ENCODE measurements around the gene SLC4A8.

SLC4A8 gene

DNA sequence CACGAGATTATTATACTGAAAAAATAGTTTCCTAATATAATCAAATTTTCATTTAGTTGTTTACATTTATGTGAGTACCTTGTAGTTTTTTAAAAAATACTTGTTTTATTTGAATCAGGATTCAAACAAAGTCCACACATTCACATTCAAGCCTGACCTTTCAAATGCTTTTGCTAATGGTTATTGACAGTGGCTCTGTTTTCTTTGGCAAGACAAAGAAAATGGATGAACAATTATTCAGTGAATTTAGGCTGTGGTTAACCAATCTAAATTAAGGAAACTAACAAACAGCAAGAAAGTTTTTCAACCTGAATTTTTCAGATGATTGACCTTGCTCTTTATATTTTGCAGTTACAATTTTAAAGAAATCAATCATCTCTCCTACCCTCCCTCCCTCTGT is 9.7 kb downstream of the SLC4A8 start:
- TF ChIP-seq MYC (IDR thresholded peaks at IDR 0.05; ENCODE audit: low read depth, low read length) = no peak
- TF ChIP-seq POLR2A (IDR thresholded peaks at IDR 0.05; ENCODE audit: extremely low read depth, insufficient read length) = no peak
- no peak for TF ChIP-seq CTCF (IDR thresholded peaks at IDR 0.05; ENCODE audit: low read depth, low read length)
- no peak for TF ChIP-seq MAX (IDR thresholded peaks at IDR 0.05; ENCODE audit: low read depth, low read length)
- DNase-seq (ENCODE audit: low read depth) = no peak
- H3K4me3 ChIP-seq (ENCODE audit: low read depth, low read length) = no peak overlapping the region

- no peak for TF ChIP-seq MAX (IDR thresholded peaks at IDR 0.05; ENCODE audit: low read depth, low read length)
- TF ChIP-seq POLR2A (IDR thresholded peaks at IDR 0.05; ENCODE audit: extremely low read depth, insufficient read length) = no peak
- no peak for DNase-seq (ENCODE audit: low read depth)
- H3K4me3 ChIP-seq (ENCODE audit: low read depth, low read length) = no peak overlapping the region
Observed at GRCh38 chr12:51437431-51437830, 12.8 kb downstream of the SLC4A8 start.

DNA sequence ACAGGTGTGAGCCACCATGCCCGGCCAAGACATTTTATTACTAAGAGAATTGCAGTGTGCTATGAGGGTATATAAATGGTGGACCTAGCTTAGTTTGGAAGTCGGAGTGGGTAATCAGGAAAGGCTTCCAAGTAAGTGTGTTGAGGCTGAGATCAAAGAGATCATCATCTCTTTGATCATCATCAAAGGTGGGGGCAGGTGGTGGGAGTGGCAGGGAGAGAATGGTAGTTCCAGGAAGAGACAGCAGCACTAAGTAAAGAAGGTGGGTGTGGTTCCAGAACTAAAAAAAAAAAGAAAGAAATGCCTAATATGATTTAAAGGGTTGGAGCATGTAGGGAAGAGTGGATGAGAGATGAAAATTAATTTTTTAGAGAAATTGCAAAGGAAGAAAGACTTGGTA is 14.7 kb downstream of the SLC4A8 start:
- TF ChIP-seq POLR2A (IDR thresholded peaks at IDR 0.05; ENCODE audit: extremely low read depth, insufficient read length) (no peak), MAX (IDR thresholded peaks at IDR 0.05; ENCODE audit: low read depth, low read length) (no peak), MYC (IDR thresholded peaks at IDR 0.05; ENCODE audit: low read depth, low read length) (no peak), CTCF (IDR thresholded peaks at IDR 0.05; ENCODE audit: low read depth, low read length) (no peak)
- H3K4me3 ChIP-seq (ENCODE audit: low read depth, low read length) = no peak overlapping the region
- no peak for DNase-seq (ENCODE audit: low read depth)

- no peak for TF ChIP-seq MAX (IDR thresholded peaks at IDR 0.05; ENCODE audit: low read depth, low read length)
- no peak for TF ChIP-seq MYC (IDR thresholded peaks at IDR 0.05; ENCODE audit: low read depth, low read length)
- no peak for TF ChIP-seq POLR2A (IDR thresholded peaks at IDR 0.05; ENCODE audit: extremely low read depth, insufficient read length)
- TF ChIP-seq CTCF (IDR thresholded peaks at IDR 0.05; ENCODE audit: low read depth, low read length) = no peak
- no peak for DNase-seq (ENCODE audit: low read depth)
- no peak overlapping the region for H3K4me3 ChIP-seq (ENCODE audit: low read depth, low read length)
Observed at GRCh38 chr12:51441583-51441982, 17.0 kb downstream of the SLC4A8 start.

GRCh38 chr12:51442324-51442723 is 17.7 kb downstream of the SLC4A8 start:
- DNase-seq (ENCODE audit: low read depth) = no peak
- no peak overlapping the region for H3K4me3 ChIP-seq (ENCODE audit: low read depth, low read length)
- TF ChIP-seq MAX (IDR thresholded peaks at IDR 0.05; ENCODE audit: low read depth, low read length) = no peak
- no peak for TF ChIP-seq CTCF (IDR thresholded peaks at IDR 0.05; ENCODE audit: low read depth, low read length)
- TF ChIP-seq POLR2A (IDR thresholded peaks at IDR 0.05; ENCODE audit: extremely low read depth, insufficient read length) = no peak
- TF ChIP-seq MYC (IDR thresholded peaks at IDR 0.05; ENCODE audit: low read depth, low read length) = no peak

DNA sequence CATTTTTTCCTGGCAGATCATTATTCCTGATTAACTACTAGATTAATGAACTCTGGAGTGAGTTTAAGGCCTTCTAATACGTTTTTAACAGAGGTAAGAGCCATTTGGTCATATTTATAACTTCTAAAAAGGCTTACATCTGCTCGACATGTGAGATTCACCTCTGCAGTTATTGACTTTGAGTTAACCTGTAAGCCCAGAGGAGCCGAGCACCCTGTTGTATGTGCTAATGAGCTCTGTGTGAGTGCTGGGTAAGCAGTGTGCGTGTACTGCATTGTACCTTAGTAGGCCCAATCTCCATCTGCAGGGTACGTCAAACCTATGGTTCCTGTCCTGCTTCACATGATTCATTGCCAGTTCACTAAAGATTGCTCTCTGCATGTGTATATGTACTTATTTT is 18.9 kb downstream of the SLC4A8 start:
- no peak overlapping the region for H3K4me3 ChIP-seq (ENCODE audit: low read depth, low read length)
- no peak for TF ChIP-seq CTCF (IDR thresholded peaks at IDR 0.05; ENCODE audit: low read depth, low read length)
- TF ChIP-seq MYC (IDR thresholded peaks at IDR 0.05; ENCODE audit: low read depth, low read length) = no peak
- DNase-seq (ENCODE audit: low read depth) = no peak

Data from NB4 (cell line).